Left lung (tissue), 10 donors: Measurements from ENCODE around the gene BRPF1. TPM values are rescaled to one million over a fixed set of nuclear protein-coding genes. Genes with fewer than 3 reads are reported as not detected.

Experiments used
- ATAC-seq: fragments of 200-7000 bp; cut with Tn5 transposase; one replicate; pipeline ENCODE4 v1.9.1; 2020; ENCODE audit warnings: moderate library complexity
- DNase-seq, 4 donors: peaks; one replicate each; pipeline ENCODE4 v3.0.0-alpha.2; 2013 to 2020
- H3K27ac ChIP-seq, 2 donors: fragments of 200-600 bp; sonication (generic) in 1 of 2; one replicate each; pipeline versions ENCODE4 v1.5.0 to v1.8.0; 2020 to 2021
- H3K27me3 ChIP-seq, 2 donors: fragments of 200-600 bp; sonication (generic) in 1 of 2; one replicate each; pipeline versions ENCODE4 v1.5.0 to v1.8.0; 2020 to 2021
- H3K36me3 ChIP-seq, 2 donors: fragments of 200-600 bp; sonication (generic) in 1 of 2; one replicate each; pipeline versions ENCODE4 v1.5.0 to v1.8.0; 2020 to 2021
- H3K4me1 ChIP-seq, 2 donors: fragments of 200-600 bp; one replicate each; pipeline ENCODE4 v1.8.0; 2021
- H3K4me3 ChIP-seq, 2 donors: fragments of 200-600 bp; sonication (generic) in 1 of 2; one replicate each; pipeline versions ENCODE4 v1.5.0 to v1.8.0; 2020 to 2021; ENCODE audit warnings: mild to moderate bottlenecking in 1 of 2
- H3K9me3 ChIP-seq, 2 donors: fragments of 200-600 bp; sonication (generic) in 1 of 2; one replicate each; pipeline versions ENCODE4 v1.5.0 to v1.8.0; 2020 to 2021
- intact Hi-C, 2 donors: fragments of 100-400 bp; cut with DNase I; formaldehyde crosslinking; loops; one replicate each; pipeline versions ENCODE4 v1.11.2 to v1.14.2; 2022
- polyA plus RNA-seq, 6 donors: library from polyadenylated mRNA; unstranded; fragments of 120-200 nt; gene quantifications; one replicate each; pipeline ENCODE4 v1.2.1, GENCODE V29; 2013; ENCODE audit not compliant: insufficient read length in 6 of 6
- total RNA-seq, 2 donors: library from RNA; stranded (reverse); fragmentation: NEBNext Ultra II Directional; extraction: Animal tissue kit (Norgen Biotek cat#: 25700); gene quantifications; one replicate each; pipeline ENCODE4 v1.2.1, GENCODE V29; 2021
- TF ChIP-seq, protein P1 (sequence below), 2 donors: fragments of 200-600 bp; sonication (generic) in 1 of 2; IDR thresholded peaks; one replicate each; pipeline versions ENCODE4 v1.5.0 to v1.8.0; 2021; ENCODE audit warnings: antibody characterized with exemption in 2 of 2
- donor health status: DM: no; HTN: yes; CAD: no.
- donor health status: DM: no; HTN: no; CAD: no.

Gene BRPF1
- total and polyA plus RNA-seq, 8 donors = 15.2 to 24.1 (median 21.9) TPM

- ATAC-seq (no peak), DNase-seq (no peak)
- H3K27me3 ChIP-seq = no peaks in the 10 kb centered on the region
- H3K9me3 ChIP-seq = no peaks in the 10 kb centered on the region
- TF ChIP-seq, protein P1, sequence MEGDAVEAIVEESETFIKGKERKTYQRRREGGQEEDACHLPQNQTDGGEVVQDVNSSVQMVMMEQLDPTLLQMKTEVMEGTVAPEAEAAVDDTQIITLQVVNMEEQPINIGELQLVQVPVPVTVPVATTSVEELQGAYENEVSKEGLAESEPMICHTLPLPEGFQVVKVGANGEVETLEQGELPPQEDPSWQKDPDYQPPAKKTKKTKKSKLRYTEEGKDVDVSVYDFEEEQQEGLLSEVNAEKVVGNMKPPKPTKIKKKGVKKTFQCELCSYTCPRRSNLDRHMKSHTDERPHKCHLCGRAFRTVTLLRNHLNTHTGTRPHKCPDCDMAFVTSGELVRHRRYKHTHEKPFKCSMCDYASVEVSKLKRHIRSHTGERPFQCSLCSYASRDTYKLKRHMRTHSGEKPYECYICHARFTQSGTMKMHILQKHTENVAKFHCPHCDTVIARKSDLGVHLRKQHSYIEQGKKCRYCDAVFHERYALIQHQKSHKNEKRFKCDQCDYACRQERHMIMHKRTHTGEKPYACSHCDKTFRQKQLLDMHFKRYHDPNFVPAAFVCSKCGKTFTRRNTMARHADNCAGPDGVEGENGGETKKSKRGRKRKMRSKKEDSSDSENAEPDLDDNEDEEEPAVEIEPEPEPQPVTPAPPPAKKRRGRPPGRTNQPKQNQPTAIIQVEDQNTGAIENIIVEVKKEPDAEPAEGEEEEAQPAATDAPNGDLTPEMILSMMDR (IDR thresholded peaks at IDR 0.05) = no peak
- H3K4me1 ChIP-seq = peaks cover 13 to 32% of the 10 kb centered on the region in 2 donors
- H3K36me3 ChIP-seq = peaks cover 9 to 75% of the 10 kb centered on the region in 2 donors
- intact Hi-C loops = no loop called here
- no peak overlapping the region for H3K27ac ChIP-seq
- no peak overlapping the region for H3K4me3 ChIP-seq
Measured at GRCh38 chr3:9797196-9797945, 65.8 kb downstream of the BRPF1 start.

Other genes with a start within 250 kb of the BRPF1 start
- not detected for gene LHFPL4, start 177.9 kb upstream of the BRPF1 start, total RNA-seq
- under 1 TPM; 0.06 to 0.13 (median 0.09) TPM for gene LHFPL4, start 177.9 kb upstream of the BRPF1 start, polyA plus RNA-seq
- 10 to 100 TPM; 35.0 to 49.6 TPM for gene MTMR14, start 82.2 kb upstream of the BRPF1 start, total RNA-seq
- gene MTMR14, start 82.2 kb upstream of the BRPF1 start, polyA plus RNA-seq = 10 to 100 TPM; 29.8 to 34.7 (median 32.9) TPM
- gene CPNE9, start 27.9 kb upstream of the BRPF1 start, total RNA-seq = under 1 TPM in 1 of 2 donors, not detected in 1; 0.21 TPM
- under 1 TPM in 5 of 6 donors, not detected in 1; 0.15 to 0.40 (median 0.27) TPM for gene CPNE9, start 27.9 kb upstream of the BRPF1 start, polyA plus RNA-seq
- gene OGG1, start 18.2 kb downstream of the BRPF1 start, total RNA-seq = 10 to 100 TPM; 19.9 to 29.4 TPM
- 10 to 100 TPM; 66.1 to 73.1 (median 69.5) TPM for gene OGG1, start 18.2 kb downstream of the BRPF1 start, polyA plus RNA-seq
- 10 to 100 TPM; 29.1 to 37.5 TPM for gene CAMK1, start 38.2 kb downstream of the BRPF1 start, total RNA-seq
- 10 to 100 TPM; 18.4 to 25.8 (median 22.0) TPM for gene CAMK1, start 38.2 kb downstream of the BRPF1 start, polyA plus RNA-seq
- 10 to 100 TPM; 50.0 to 59.2 TPM for gene TADA3, start 60.7 kb downstream of the BRPF1 start, total RNA-seq
- gene TADA3, start 60.7 kb downstream of the BRPF1 start, polyA plus RNA-seq = 10 to 100 TPM; 65.7 to 91.7 (median 79.8) TPM
- gene ARPC4, start 61.3 kb downstream of the BRPF1 start, total RNA-seq = 100 to 1,000 TPM; 148 to 193 TPM
- 100 to 1,000 TPM in 5 of 6 donors, 10 to 100 TPM in 1; 87.7 to 112 (median 108) TPM for gene ARPC4, start 61.3 kb downstream of the BRPF1 start, polyA plus RNA-seq
- 10 to 100 TPM; 30.5 to 33.9 TPM for gene TTLL3, start 78.5 kb downstream of the BRPF1 start, total RNA-seq
- gene TTLL3, start 78.5 kb downstream of the BRPF1 start, polyA plus RNA-seq = 100 to 1,000 TPM in 2 of 6 donors, 10 to 100 TPM in 4; 71.1 to 103 (median 94.4) TPM
- 10 to 100 TPM; 29.6 to 35.3 TPM for gene RPUSD3, start 112.3 kb downstream of the BRPF1 start, total RNA-seq
- 10 to 100 TPM; 31.3 to 43.1 (median 37.6) TPM for gene RPUSD3, start 112.3 kb downstream of the BRPF1 start, polyA plus RNA-seq
- not detected for gene CIDEC, start 148.5 kb downstream of the BRPF1 start, total RNA-seq
- gene CIDEC, start 148.5 kb downstream of the BRPF1 start, polyA plus RNA-seq = under 1 TPM in 4 of 6 donors, not detected in 2; 0.18 to 0.68 (median 0.27) TPM
- 10 to 100 TPM; 25.1 to 31.8 TPM for gene JAGN1, start 158.9 kb downstream of the BRPF1 start, total RNA-seq
- 10 to 100 TPM; 33.0 to 38.5 (median 36.0) TPM for gene JAGN1, start 158.9 kb downstream of the BRPF1 start, polyA plus RNA-seq
- 10 to 100 TPM; 14.4 to 22.5 TPM for gene IL17RE, start 171.1 kb downstream of the BRPF1 start, total RNA-seq
- gene IL17RE, start 171.1 kb downstream of the BRPF1 start, polyA plus RNA-seq = 100 to 1,000 TPM in 2 of 6 donors, 10 to 100 TPM in 4; 76.3 to 108 (median 83.1) TPM
- 10 to 100 TPM; 20.4 to 26.2 TPM for gene IL17RC, start 185.4 kb downstream of the BRPF1 start, total RNA-seq
- 10 to 100 TPM; 42.3 to 54.4 (median 51.2) TPM for gene IL17RC, start 185.4 kb downstream of the BRPF1 start, polyA plus RNA-seq
- 10 to 100 TPM; 29.9 to 56.8 TPM for gene CRELD1, start 202.1 kb downstream of the BRPF1 start, total RNA-seq
- gene CRELD1, start 202.1 kb downstream of the BRPF1 start, polyA plus RNA-seq = 10 to 100 TPM; 40.4 to 81.2 (median 68.8) TPM
- gene PRRT3, start 220.7 kb downstream of the BRPF1 start, total RNA-seq = 1 to 10 TPM; 1.8 to 2.5 TPM
- 1 to 10 TPM; 3.2 to 4.6 (median 4.3) TPM for gene PRRT3, start 220.7 kb downstream of the BRPF1 start, polyA plus RNA-seq